K562 (cell line): ENCODE measurements around the gene C1QTNF8.

ENCODE experiments used
- ATF2 ChIP-seq: sonication (generic); formaldehyde crosslinking; IDR thresholded peaks from 2 replicates; pipeline ENCODE4 v1.8.1; 2022; ENCODE audit warnings: missing genetic modification reagents
- EP300 ChIP-seq: IDR thresholded peaks from 2 replicates; pipeline ENCODE4 v1.6.1; 2012; ENCODE audit warnings: low read length, improper control_type of control experiment
- STAT5A ChIP-seq: IDR thresholded peaks from 2 replicates; pipeline ENCODE4 v1.6.1; 2012; ENCODE audit warnings: low read length, inconsistent platforms, borderline replicate concordance
- TCF3 ChIP-seq: sonication (generic); formaldehyde crosslinking; IDR thresholded peaks from 2 replicates; pipeline ENCODE4 v1.4.0; 2020; ENCODE audit warnings: mild to moderate bottlenecking, missing genetic modification reagents
- UBTF ChIP-seq, 2 experiments: IDR thresholded peaks; 2 replicates each; pipeline ENCODE4 v1.6.1; 2012; ENCODE audit warnings: improper control_type of control experiment in 2 of 2, low read depth in 2 of 2, low read length in 2 of 2, borderline replicate concordance in 1 of 2
- TF ChIP-seq, protein P1 (sequence below): sonication (generic); formaldehyde crosslinking; IDR thresholded peaks from 2 replicates; pipeline ENCODE4 v1.5.0; 2020; ENCODE audit warnings: missing genetic modification reagents
- TF ChIP-seq, protein P2 (sequence below), 3 experiments: IDR thresholded peaks in 2 of 3; conservative IDR thresholded peaks in 1 of 3; 2 replicates each; pipeline ENCODE4 v1.5.1; 2011 to 2012; ENCODE audit warnings: low read length in 3 of 3, mild to moderate bottlenecking in 3 of 3, control low read depth in 2 of 3, improper control_type of control experiment in 1 of 3, inconsistent platforms in 1 of 3, low read depth in 1 of 3, mixed read lengths in 1 of 3, moderate library complexity in 1 of 3; ENCODE audit not compliant: insufficient read depth in 2 of 3
- TF ChIP-seq, protein P3 (sequence below), 2 experiments: fragments of 450-650 bp; conservative IDR thresholded peaks; 2 replicates each; pipeline ENCODE4 v1.6.1; 2017; ENCODE audit warnings: mild to moderate bottlenecking in 2 of 2, moderate library complexity in 2 of 2
- TF ChIP-seq, protein P4 (sequence below): fragments of 250-450 bp; sonication (Bioruptor Pico); IDR thresholded peaks from 2 replicates; pipeline ENCODE4 v1.8.0; 2022; ENCODE audit warnings: moderate library complexity, mild to moderate bottlenecking, inconsistent platforms

DNA sequence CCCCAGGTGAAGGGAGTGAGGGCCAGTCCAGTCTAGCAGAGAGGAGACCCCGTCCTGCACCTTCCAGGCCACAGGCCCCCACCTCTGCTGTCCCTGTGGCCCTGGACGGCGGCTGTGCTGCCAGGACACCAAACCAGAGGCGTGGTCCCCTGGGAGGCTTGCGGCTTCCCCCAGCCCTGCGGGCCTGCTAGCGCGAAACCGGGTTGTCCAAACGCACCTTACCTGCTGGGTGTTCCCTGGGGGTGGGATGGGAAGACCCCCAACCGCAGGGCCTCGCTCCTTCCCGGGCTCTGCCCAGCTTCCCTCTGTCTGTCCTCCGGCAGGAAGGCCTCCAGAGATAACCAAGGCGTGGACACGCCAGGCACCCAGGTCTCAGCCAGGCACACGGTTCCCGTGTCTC is 37.2 kb upstream of the C1QTNF8 start:
- TF ChIP-seq STAT5A (no peak), TCF3 (no peak), ATF2 (CRISPR knock-in tag) (no peak), EP300 (no peak), UBTF (IDR thresholded peaks at IDR 0.05; ENCODE audit: borderline replicate concordance in 1 of 2, low read depth in 2 of 2, low read length in 2 of 2) (no peak)
- TF ChIP-seq, protein P1, sequence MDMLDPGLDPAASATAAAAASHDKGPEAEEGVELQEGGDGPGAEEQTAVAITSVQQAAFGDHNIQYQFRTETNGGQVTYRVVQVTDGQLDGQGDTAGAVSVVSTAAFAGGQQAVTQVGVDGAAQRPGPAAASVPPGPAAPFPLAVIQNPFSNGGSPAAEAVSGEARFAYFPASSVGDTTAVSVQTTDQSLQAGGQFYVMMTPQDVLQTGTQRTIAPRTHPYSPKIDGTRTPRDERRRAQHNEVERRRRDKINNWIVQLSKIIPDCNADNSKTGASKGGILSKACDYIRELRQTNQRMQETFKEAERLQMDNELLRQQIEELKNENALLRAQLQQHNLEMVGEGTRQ (CRISPR knock-in tag), result no peak
- TF ChIP-seq, protein P2, sequence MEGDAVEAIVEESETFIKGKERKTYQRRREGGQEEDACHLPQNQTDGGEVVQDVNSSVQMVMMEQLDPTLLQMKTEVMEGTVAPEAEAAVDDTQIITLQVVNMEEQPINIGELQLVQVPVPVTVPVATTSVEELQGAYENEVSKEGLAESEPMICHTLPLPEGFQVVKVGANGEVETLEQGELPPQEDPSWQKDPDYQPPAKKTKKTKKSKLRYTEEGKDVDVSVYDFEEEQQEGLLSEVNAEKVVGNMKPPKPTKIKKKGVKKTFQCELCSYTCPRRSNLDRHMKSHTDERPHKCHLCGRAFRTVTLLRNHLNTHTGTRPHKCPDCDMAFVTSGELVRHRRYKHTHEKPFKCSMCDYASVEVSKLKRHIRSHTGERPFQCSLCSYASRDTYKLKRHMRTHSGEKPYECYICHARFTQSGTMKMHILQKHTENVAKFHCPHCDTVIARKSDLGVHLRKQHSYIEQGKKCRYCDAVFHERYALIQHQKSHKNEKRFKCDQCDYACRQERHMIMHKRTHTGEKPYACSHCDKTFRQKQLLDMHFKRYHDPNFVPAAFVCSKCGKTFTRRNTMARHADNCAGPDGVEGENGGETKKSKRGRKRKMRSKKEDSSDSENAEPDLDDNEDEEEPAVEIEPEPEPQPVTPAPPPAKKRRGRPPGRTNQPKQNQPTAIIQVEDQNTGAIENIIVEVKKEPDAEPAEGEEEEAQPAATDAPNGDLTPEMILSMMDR (IDR thresholded peaks at IDR 0.05 in 2 of 3, conservative IDR thresholded peaks at IDR 0.05 in 1 of 3; ENCODE audit: insufficient read depth in 2 of 3, low read depth in 1 of 3, low read length in 3 of 3), result no peak
- TF ChIP-seq, protein P3, sequence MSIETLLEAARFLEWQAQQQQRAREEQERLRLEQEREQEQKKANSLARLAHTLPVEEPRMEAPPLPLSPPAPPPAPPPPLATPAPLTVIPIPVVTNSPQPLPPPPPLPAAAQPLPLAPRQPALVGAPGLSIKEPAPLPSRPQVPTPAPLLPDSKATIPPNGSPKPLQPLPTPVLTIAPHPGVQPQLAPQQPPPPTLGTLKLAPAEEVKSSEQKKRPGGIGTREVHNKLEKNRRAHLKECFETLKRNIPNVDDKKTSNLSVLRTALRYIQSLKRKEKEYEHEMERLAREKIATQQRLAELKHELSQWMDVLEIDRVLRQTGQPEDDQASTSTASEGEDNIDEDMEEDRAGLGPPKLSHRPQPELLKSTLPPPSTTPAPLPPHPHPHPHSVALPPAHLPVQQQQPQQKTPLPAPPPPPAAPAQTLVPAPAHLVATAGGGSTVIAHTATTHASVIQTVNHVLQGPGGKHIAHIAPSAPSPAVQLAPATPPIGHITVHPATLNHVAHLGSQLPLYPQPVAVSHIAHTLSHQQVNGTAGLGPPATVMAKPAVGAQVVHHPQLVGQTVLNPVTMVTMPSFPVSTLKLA (conservative IDR thresholded peaks at IDR 0.05), result no peak
- TF ChIP-seq, protein P4, sequence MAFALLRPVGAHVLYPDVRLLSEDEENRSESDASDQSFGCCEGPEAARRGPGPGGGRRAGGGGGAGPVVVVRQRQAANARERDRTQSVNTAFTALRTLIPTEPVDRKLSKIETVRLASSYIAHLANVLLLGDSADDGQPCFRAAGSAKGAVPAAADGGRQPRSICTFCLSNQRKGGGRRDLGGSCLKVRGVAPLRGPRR, result no peak
